ENCODE results near the gene GUCA2B. TPM values are rescaled to one million over a fixed set of nuclear protein-coding genes. Genes with fewer than 3 reads are reported as not detected.

The GUCA2B gene
- polyA plus RNA-seq, 2 donors: not detected

DNA sequence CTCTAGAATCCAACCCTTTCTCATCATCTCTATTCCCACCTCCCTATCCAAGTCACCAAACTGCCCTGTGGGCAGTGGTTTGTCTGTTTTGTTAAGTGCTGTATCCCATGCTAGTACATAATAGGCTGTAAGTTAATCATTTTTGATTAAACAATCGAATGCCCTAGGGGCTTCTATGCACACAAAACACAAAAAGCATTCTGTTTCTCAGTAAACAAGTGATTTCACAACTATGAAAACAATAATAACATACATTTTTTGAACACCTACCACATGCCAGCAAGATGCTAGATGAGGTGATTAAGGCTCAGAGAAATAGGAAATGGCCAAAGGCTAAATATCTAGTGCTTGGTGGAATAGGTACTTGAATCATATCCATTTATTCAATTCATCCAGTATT is 5.0 kb upstream of the GUCA2B start:
- H3K27me3 ChIP-seq (ENCODE audit: control insufficient read depth in 1 of 2, insufficient read depth in 2 of 2, low read length in 2 of 2): no peaks in the 10 kb centered on the region
- no peak overlapping the region for H3K27ac ChIP-seq (ENCODE audit: low read depth in 2 of 2, low read length in 1 of 2)
- no peaks in the 10 kb centered on the region for H3K9me3 ChIP-seq (ENCODE audit: control insufficient read depth in 2 of 2, insufficient read depth in 1 of 2, low read depth in 1 of 2, low read length in 1 of 2)
- H3K4me3 ChIP-seq (ENCODE audit: low read depth in 1 of 2, low read length in 2 of 2): no peak overlapping the region
- 80 to 86% methylated on average over 1 of the region's 1 CpG for WGBS, 2 donors
- no peaks in the 10 kb centered on the region for H3K36me3 ChIP-seq (ENCODE audit: control insufficient read depth in 2 of 2, insufficient read depth in 2 of 2, low read length in 1 of 2)
- H3K4me1 ChIP-seq (ENCODE audit: control insufficient read depth in 2 of 2, insufficient read depth in 2 of 2, low read length in 1 of 2): peaks cover 2 to 11% of the 10 kb centered on the region in 2 donors

GRCh38 chr1:42150651-42151050 is 2.6 kb upstream of the GUCA2B start:
- H3K4me3 ChIP-seq (ENCODE audit: low read depth in 1 of 2, low read length in 2 of 2): no peak overlapping the region
- no peaks in the 10 kb centered on the region for H3K9me3 ChIP-seq (ENCODE audit: control insufficient read depth in 2 of 2, insufficient read depth in 1 of 2, low read depth in 1 of 2, low read length in 1 of 2)
- 84 to 88% methylated on average over 5 of the region's 5 CpGs for WGBS, 2 donors
- H3K36me3 ChIP-seq (ENCODE audit: control insufficient read depth in 2 of 2, insufficient read depth in 2 of 2, low read length in 1 of 2): no peaks in the 10 kb centered on the region
- no peak overlapping the region for H3K27ac ChIP-seq (ENCODE audit: low read depth in 2 of 2, low read length in 1 of 2)
- H3K27me3 ChIP-seq (ENCODE audit: control insufficient read depth in 1 of 2, insufficient read depth in 2 of 2, low read length in 2 of 2): no peaks in the 10 kb centered on the region
- H3K4me1 ChIP-seq (ENCODE audit: control insufficient read depth in 2 of 2, insufficient read depth in 2 of 2, low read length in 1 of 2): peaks cover 2 to 11% of the 10 kb centered on the region in 2 donors

GRCh38 chr1:42152119-42152518 is 1.1 kb upstream of the GUCA2B start:
- H3K9me3 ChIP-seq (ENCODE audit: control insufficient read depth in 2 of 2, insufficient read depth in 1 of 2, low read depth in 1 of 2, low read length in 1 of 2): no peaks in the 10 kb centered on the region
- no peak overlapping the region for H3K27ac ChIP-seq (ENCODE audit: low read depth in 2 of 2, low read length in 1 of 2)
- WGBS, 2 donors: 27 to 44% methylated on average over 3 of the region's 3 CpGs

DNA sequence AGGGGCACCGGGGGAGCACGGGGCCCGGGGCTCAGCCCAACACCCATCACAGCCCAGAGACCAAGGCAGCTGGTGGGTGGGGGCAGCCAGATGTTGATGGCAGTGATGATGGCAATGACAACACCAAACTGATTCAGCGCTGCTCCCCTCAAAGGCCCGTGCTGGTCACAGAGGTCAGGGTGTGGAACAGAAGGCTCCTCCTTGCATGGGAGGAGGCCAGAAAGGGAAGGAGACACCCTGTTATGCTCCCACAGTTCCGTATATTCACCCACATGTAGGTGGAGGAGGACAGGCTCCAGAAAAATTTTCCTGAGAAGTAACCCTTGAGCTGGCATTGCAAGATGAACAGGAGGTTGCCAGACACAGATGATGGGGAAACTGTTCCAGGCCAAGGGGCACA is 414 bp downstream of the GUCA2B start:
- no peaks in the 10 kb centered on the region for H3K27me3 ChIP-seq (ENCODE audit: control insufficient read depth in 1 of 2, insufficient read depth in 2 of 2, low read length in 2 of 2)
- no peak overlapping the region for H3K4me3 ChIP-seq (ENCODE audit: low read depth in 1 of 2, low read length in 2 of 2)
- no peaks in the 10 kb centered on the region for H3K9me3 ChIP-seq (ENCODE audit: control insufficient read depth in 2 of 2, insufficient read depth in 1 of 2, low read depth in 1 of 2, low read length in 1 of 2)
- H3K27ac ChIP-seq (ENCODE audit: low read depth in 2 of 2, low read length in 1 of 2): no peak overlapping the region
- no peaks in the 10 kb centered on the region for H3K36me3 ChIP-seq (ENCODE audit: control insufficient read depth in 2 of 2, insufficient read depth in 2 of 2, low read length in 1 of 2)
- H3K4me1 ChIP-seq (ENCODE audit: control insufficient read depth in 2 of 2, insufficient read depth in 2 of 2, low read length in 1 of 2): peaks cover 0 to 8% of the 10 kb centered on the region in 2 donors
- 75 to 77% methylated on average over 6 of the region's 6 CpGs for WGBS, 2 donors

More at GRCh38 chr1:42152119-42152518, 1.1 kb upstream of the GUCA2B start:
- Histone ChIP-seq H3K27me3 (ENCODE audit: control insufficient read depth in 1 of 2, insufficient read depth in 2 of 2, low read length in 2 of 2) (no peaks in the 10 kb centered on the region), H3K4me1 (ENCODE audit: control insufficient read depth in 2 of 2, insufficient read depth in 2 of 2, low read length in 1 of 2) (peaks cover 0 to 8% of the 10 kb centered on the region in 2 donors), H3K36me3 (ENCODE audit: control insufficient read depth in 2 of 2, insufficient read depth in 2 of 2, low read length in 1 of 2) (no peaks in the 10 kb centered on the region), H3K4me3 (ENCODE audit: low read depth in 1 of 2, low read length in 2 of 2) (no peak overlapping the region)

DNA sequence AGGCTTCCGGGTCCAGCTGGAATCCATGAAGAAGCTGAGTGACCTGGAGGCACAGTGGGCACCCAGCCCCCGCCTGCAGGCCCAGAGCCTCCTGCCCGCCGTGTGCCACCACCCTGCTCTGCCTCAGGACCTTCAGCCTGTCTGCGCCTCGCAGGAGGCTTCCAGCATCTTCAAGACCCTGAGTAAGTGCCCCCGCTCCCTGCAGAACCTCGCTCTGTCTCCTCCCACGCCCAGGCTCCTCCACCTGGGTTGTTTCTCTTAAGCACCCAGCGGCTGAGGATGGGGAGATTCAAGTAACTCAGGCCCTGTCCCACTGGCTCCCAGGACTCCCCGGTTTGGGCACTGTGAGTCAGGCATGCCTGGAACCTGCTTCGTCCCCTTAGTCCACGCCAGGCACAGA is 1.5 kb downstream of the GUCA2B start:
- no peaks in the 10 kb centered on the region for H3K36me3 ChIP-seq (ENCODE audit: control insufficient read depth in 2 of 2, insufficient read depth in 2 of 2, low read length in 1 of 2)

DNA sequence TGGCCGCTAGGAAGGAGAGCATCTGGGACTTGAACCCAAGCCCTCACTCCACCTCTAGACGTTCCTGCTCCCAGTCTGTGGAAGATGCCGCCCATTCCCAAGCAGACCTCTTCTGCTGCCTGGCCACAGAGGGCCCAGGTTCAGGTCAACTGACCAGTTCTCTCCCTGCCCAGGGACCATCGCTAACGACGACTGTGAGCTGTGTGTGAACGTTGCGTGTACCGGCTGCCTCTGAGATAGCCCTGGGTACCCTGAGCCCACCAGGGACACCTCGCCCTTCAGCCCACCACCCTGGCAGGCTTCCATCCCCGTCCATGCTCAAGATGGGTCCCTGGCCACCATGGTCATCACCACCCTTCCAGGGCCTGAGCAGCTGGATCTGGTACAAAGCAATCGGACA is 2.2 kb downstream of the GUCA2B start:
- no peaks in the 10 kb centered on the region for H3K9me3 ChIP-seq (ENCODE audit: control insufficient read depth in 2 of 2, insufficient read depth in 1 of 2, low read depth in 1 of 2, low read length in 1 of 2)
- 85 to 86% methylated on average over 12 of the region's 12 CpGs for WGBS, 2 donors
- H3K27me3 ChIP-seq (ENCODE audit: control insufficient read depth in 1 of 2, insufficient read depth in 2 of 2, low read length in 2 of 2): no peaks in the 10 kb centered on the region
- H3K4me1 ChIP-seq (ENCODE audit: control insufficient read depth in 2 of 2, insufficient read depth in 2 of 2, low read length in 1 of 2): peaks cover 0 to 8% of the 10 kb centered on the region in 2 donors
- H3K36me3 ChIP-seq (ENCODE audit: control insufficient read depth in 2 of 2, insufficient read depth in 2 of 2, low read length in 1 of 2): no peaks in the 10 kb centered on the region
- H3K27ac ChIP-seq (ENCODE audit: low read depth in 2 of 2, low read length in 1 of 2): no peak overlapping the region
- no peak overlapping the region for H3K4me3 ChIP-seq (ENCODE audit: low read depth in 1 of 2, low read length in 2 of 2)

More for the DNA sequence above, 1.5 kb downstream of the GUCA2B start:
- H3K27me3 ChIP-seq (ENCODE audit: control insufficient read depth in 1 of 2, insufficient read depth in 2 of 2, low read length in 2 of 2): no peaks in the 10 kb centered on the region
- H3K4me3 ChIP-seq (ENCODE audit: low read depth in 1 of 2, low read length in 2 of 2): no peak overlapping the region
- WGBS, 2 donors: 88 to 92% methylated on average over 12 to 13 of the region's 13 CpGs
- peaks cover 0 to 8% of the 10 kb centered on the region in 2 donors for H3K4me1 ChIP-seq (ENCODE audit: control insufficient read depth in 2 of 2, insufficient read depth in 2 of 2, low read length in 1 of 2)
- no peaks in the 10 kb centered on the region for H3K9me3 ChIP-seq (ENCODE audit: control insufficient read depth in 2 of 2, insufficient read depth in 1 of 2, low read depth in 1 of 2, low read length in 1 of 2)
- H3K27ac ChIP-seq (ENCODE audit: low read depth in 2 of 2, low read length in 1 of 2): no peak overlapping the region

GRCh38 chr1:42157667-42158066 is 4.5 kb downstream of the GUCA2B start:
- WGBS, 2 donors: 69 to 70% methylated on average over 7 of the region's 7 CpGs
- no peaks in the 10 kb centered on the region for H3K27me3 ChIP-seq (ENCODE audit: control insufficient read depth in 1 of 2, insufficient read depth in 2 of 2, low read length in 2 of 2)
- H3K36me3 ChIP-seq (ENCODE audit: control insufficient read depth in 2 of 2, insufficient read depth in 2 of 2, low read length in 1 of 2): no peaks in the 10 kb centered on the region
- peaks cover 0 to 3% of the 10 kb centered on the region in 2 donors for H3K9me3 ChIP-seq (ENCODE audit: control insufficient read depth in 2 of 2, insufficient read depth in 1 of 2, low read depth in 1 of 2, low read length in 1 of 2)
- H3K4me3 ChIP-seq (ENCODE audit: low read depth in 1 of 2, low read length in 2 of 2): no peak overlapping the region
- no peak overlapping the region for H3K27ac ChIP-seq (ENCODE audit: low read depth in 2 of 2, low read length in 1 of 2)
- H3K4me1 ChIP-seq (ENCODE audit: control insufficient read depth in 2 of 2, insufficient read depth in 2 of 2, low read length in 1 of 2): peaks cover 0 to under 1% of the 10 kb centered on the region in 2 donors

DNA sequence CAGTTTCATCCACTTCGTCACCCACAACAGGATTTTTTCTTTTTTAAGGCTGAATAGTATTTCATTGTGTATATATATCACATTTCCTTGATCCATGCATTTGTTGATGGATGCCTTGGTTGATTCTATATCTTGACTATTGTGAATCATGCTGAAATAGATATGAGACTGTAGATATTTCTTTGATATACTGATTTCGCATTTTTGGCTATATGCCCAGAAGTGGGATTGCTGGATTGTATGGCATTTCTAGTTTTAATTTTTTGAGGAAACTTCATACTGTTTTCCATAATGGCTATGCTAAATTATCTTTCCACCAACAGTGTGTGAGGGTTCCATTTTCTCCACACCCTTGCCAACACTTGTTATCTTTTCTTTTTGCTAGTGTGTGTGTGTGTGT is 5.0 kb downstream of the GUCA2B start:
- Histone ChIP-seq H3K36me3 (ENCODE audit: control insufficient read depth in 2 of 2, insufficient read depth in 2 of 2, low read length in 1 of 2) (no peaks in the 10 kb centered on the region), H3K4me1 (ENCODE audit: control insufficient read depth in 2 of 2, insufficient read depth in 2 of 2, low read length in 1 of 2) (no peaks in the 10 kb centered on the region), H3K27ac (ENCODE audit: low read depth in 2 of 2, low read length in 1 of 2) (no peak overlapping the region), H3K4me3 (ENCODE audit: low read depth in 1 of 2, low read length in 2 of 2) (no peak overlapping the region), H3K27me3 (ENCODE audit: control insufficient read depth in 1 of 2, insufficient read depth in 2 of 2, low read length in 2 of 2) (no peaks in the 10 kb centered on the region), H3K9me3 (ENCODE audit: control insufficient read depth in 2 of 2, insufficient read depth in 1 of 2, low read depth in 1 of 2, low read length in 1 of 2) (peaks cover 0 to 3% of the 10 kb centered on the region in 2 donors)
- 66 to 70% methylated on average over 2 of the region's 2 CpGs for WGBS, 2 donors

DNA sequence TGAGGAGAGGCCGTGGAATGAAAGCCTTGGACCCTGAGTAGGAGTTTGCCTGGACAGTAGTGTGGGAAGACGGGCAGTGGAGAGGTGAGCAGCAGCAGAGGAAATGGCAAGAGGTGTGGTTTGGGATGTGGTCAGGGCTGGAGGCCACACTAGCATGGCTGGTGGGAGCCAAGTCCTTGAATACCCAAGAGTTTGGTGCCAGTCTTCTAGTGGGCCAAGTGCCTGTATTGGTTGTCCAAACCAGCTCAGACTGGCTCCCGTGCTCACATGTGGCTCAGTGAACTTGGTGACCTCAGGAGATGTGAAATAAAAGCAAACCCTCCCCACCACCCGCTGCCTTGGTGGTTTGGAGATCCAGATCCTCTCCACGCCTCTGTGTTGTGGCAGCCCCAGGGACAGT is 9.0 kb downstream of the GUCA2B start:
- Histone ChIP-seq H3K4me3 (ENCODE audit: low read depth in 1 of 2, low read length in 2 of 2) (no peak overlapping the region), H3K4me1 (ENCODE audit: control insufficient read depth in 2 of 2, insufficient read depth in 2 of 2, low read length in 1 of 2) (peaks cover 0 to 13% of the 10 kb centered on the region in 2 donors), H3K36me3 (ENCODE audit: control insufficient read depth in 2 of 2, insufficient read depth in 2 of 2, low read length in 1 of 2) (no peaks in the 10 kb centered on the region), H3K27ac (ENCODE audit: low read depth in 2 of 2, low read length in 1 of 2) (no peak overlapping the region), H3K9me3 (ENCODE audit: control insufficient read depth in 2 of 2, insufficient read depth in 1 of 2, low read depth in 1 of 2, low read length in 1 of 2) (peaks cover 0 to 3% of the 10 kb centered on the region in 2 donors), H3K27me3 (ENCODE audit: control insufficient read depth in 1 of 2, insufficient read depth in 2 of 2, low read length in 2 of 2) (no peaks in the 10 kb centered on the region)
- 83% methylated on average over 5 of the region's 5 CpGs for WGBS, 2 donors

GRCh38 chr1:42163114-42163513 is 9.9 kb downstream of the GUCA2B start:
- no peaks in the 10 kb centered on the region for H3K36me3 ChIP-seq (ENCODE audit: control insufficient read depth in 2 of 2, insufficient read depth in 2 of 2, low read length in 1 of 2)

More at GRCh38 chr1:42163114-42163513, 9.9 kb downstream of the GUCA2B start:
- Histone ChIP-seq H3K27me3 (ENCODE audit: control insufficient read depth in 1 of 2, insufficient read depth in 2 of 2, low read length in 2 of 2) (no peaks in the 10 kb centered on the region), H3K4me3 (ENCODE audit: low read depth in 1 of 2, low read length in 2 of 2) (no peak overlapping the region), H3K4me1 (ENCODE audit: control insufficient read depth in 2 of 2, insufficient read depth in 2 of 2, low read length in 1 of 2) (peaks cover 0 to 13% of the 10 kb centered on the region in 2 donors), H3K9me3 (ENCODE audit: control insufficient read depth in 2 of 2, insufficient read depth in 1 of 2, low read depth in 1 of 2, low read length in 1 of 2) (peaks cover 0 to 3% of the 10 kb centered on the region in 2 donors), H3K27ac (ENCODE audit: low read depth in 2 of 2, low read length in 1 of 2) (no peak overlapping the region)
- WGBS, 2 donors: 84 to 94% methylated on average over 2 of the region's 2 CpGs

Measured in esophagus (tissue), 2 donors.